ENCODE results near the gene SNCAIP. TPM values are rescaled to one million over a fixed set of nuclear protein-coding genes. Genes with fewer than 3 reads are reported as not detected.

The SNCAIP gene
- total and polyA plus RNA-seq, 7 experiments from 2014 or later = 0.17 TPM; not detected in 6

- Histone ChIP-seq H3K27me3 (ENCODE audit: control insufficient read depth in 2 of 2, insufficient read depth in 2 of 2, low read length in 2 of 2) (no peaks in the 10 kb centered on the region), H3K9me3 (ENCODE audit: control insufficient read depth in 2 of 3, low read length in 3 of 3) (no peaks in the 10 kb centered on the region), H3K27ac (ENCODE audit: low read depth, low read length) (no peak overlapping the region), H3K4me3 (ENCODE audit: low read length) (no peak overlapping the region), H3K4me1 (ENCODE audit: control insufficient read depth in 2 of 2, insufficient read depth in 2 of 2, low read length in 2 of 2) (no peaks in the 10 kb centered on the region), H3K36me3 (ENCODE audit: control insufficient read depth in 2 of 3, insufficient read depth in 3 of 3, low read length in 3 of 3) (no peaks in the 10 kb centered on the region)
- H3K4me3 Mint-ChIP-seq = no peak overlapping the region
- ChIA-PET POLR2A (no interaction called here), CTCF (no interaction called here)
- no peaks in the 10 kb centered on the region for H3K9me3 Mint-ChIP-seq
- peaks cover 0 to 22% (median 11%) of the 10 kb centered on the region in 5 donors for H3K27me3 Mint-ChIP-seq
- ATAC-seq (no peak), DNase-seq (no peak)
- H3K27ac Mint-ChIP-seq = no peak overlapping the region
- no peaks in the 10 kb centered on the region for H3K4me1 Mint-ChIP-seq
- intact Hi-C loops (cut with micrococcal nuclease) = no loop called here
- no peaks in the 10 kb centered on the region for H3K36me3 Mint-ChIP-seq
Measured at GRCh38 chr5:122419142-122419894, 107.3 kb downstream of the SNCAIP start.

- Mint-ChIP-seq H3K36me3 (no peaks in the 10 kb centered on the region), H3K4me1 (no peaks in the 10 kb centered on the region), H3K9me3 (peaks cover 0 to 1% (median 0%) of the 10 kb centered on the region in 11 donors), H3K27me3 (peaks cover 0 to 19% (median 11%) of the 10 kb centered on the region in 5 donors), H3K4me3 (no peak overlapping the region), H3K27ac (no peak overlapping the region)
- no peak for DNase-seq
- ATAC-seq = no peak
- no peaks in the 10 kb centered on the region for H3K27me3 ChIP-seq (ENCODE audit: control insufficient read depth in 2 of 2, insufficient read depth in 2 of 2, low read length in 2 of 2)
- H3K27ac ChIP-seq (ENCODE audit: low read depth, low read length) = no peak overlapping the region
- POLR2A ChIA-PET = no interaction called here
- H3K4me3 ChIP-seq (ENCODE audit: low read length) = no peak overlapping the region
- no peaks in the 10 kb centered on the region for H3K36me3 ChIP-seq (ENCODE audit: control insufficient read depth in 2 of 3, insufficient read depth in 3 of 3, low read length in 3 of 3)
- intact Hi-C loops (cut with micrococcal nuclease) = no loop called here
- H3K4me1 ChIP-seq (ENCODE audit: control insufficient read depth in 2 of 2, insufficient read depth in 2 of 2, low read length in 2 of 2) = no peaks in the 10 kb centered on the region
- H3K9me3 ChIP-seq (ENCODE audit: control insufficient read depth in 2 of 3, low read length in 3 of 3) = no peaks in the 10 kb centered on the region
- CTCF ChIA-PET = no interaction called here
Measured at GRCh38 chr5:122420091-122420490, 108.1 kb downstream of the SNCAIP start.

GRCh38 chr5:122420537-122421236, 108.7 kb downstream of the SNCAIP start:
- DNase-seq (no peak), ATAC-seq (no peak)
- peaks cover 0 to 18% (median 11%) of the 10 kb centered on the region in 5 donors for H3K27me3 Mint-ChIP-seq
- no peak overlapping the region for H3K4me3 ChIP-seq (ENCODE audit: low read length)
- no peak overlapping the region for H3K27ac ChIP-seq (ENCODE audit: low read depth, low read length)
- H3K36me3 Mint-ChIP-seq = no peaks in the 10 kb centered on the region
- ChIA-PET CTCF (no interaction called here), POLR2A (no interaction called here)
- no peaks in the 10 kb centered on the region for H3K4me1 ChIP-seq (ENCODE audit: control insufficient read depth in 2 of 2, insufficient read depth in 2 of 2, low read length in 2 of 2)
- H3K4me1 Mint-ChIP-seq = no peaks in the 10 kb centered on the region
- no peaks in the 10 kb centered on the region for H3K27me3 ChIP-seq (ENCODE audit: control insufficient read depth in 2 of 2, insufficient read depth in 2 of 2, low read length in 2 of 2)
- H3K36me3 ChIP-seq (ENCODE audit: control insufficient read depth in 2 of 3, insufficient read depth in 3 of 3, low read length in 3 of 3) = no peaks in the 10 kb centered on the region
- intact Hi-C loops (cut with micrococcal nuclease) = no loop called here
- no peaks in the 10 kb centered on the region for H3K9me3 ChIP-seq (ENCODE audit: control insufficient read depth in 2 of 3, low read length in 3 of 3)
- H3K27ac Mint-ChIP-seq = no peak overlapping the region
- peaks cover 0 to 1% (median 0%) of the 10 kb centered on the region in 11 donors for H3K9me3 Mint-ChIP-seq
- no peak overlapping the region for H3K4me3 Mint-ChIP-seq

- H3K9me3 ChIP-seq (ENCODE audit: control insufficient read depth in 2 of 3, low read length in 3 of 3) = no peaks in the 10 kb centered on the region
- H3K4me3 Mint-ChIP-seq = no peak overlapping the region
- intact Hi-C loops (cut with micrococcal nuclease) = no loop called here
- ChIA-PET CTCF (no interaction called here), POLR2A (no interaction called here)
- H3K36me3 ChIP-seq (ENCODE audit: control insufficient read depth in 2 of 3, insufficient read depth in 3 of 3, low read length in 3 of 3) = no peaks in the 10 kb centered on the region
- no peak overlapping the region for H3K4me3 ChIP-seq (ENCODE audit: low read length)
- H3K4me1 Mint-ChIP-seq = no peaks in the 10 kb centered on the region
- no peak overlapping the region for H3K27ac Mint-ChIP-seq
- H3K27ac ChIP-seq (ENCODE audit: low read depth, low read length) = no peak overlapping the region
- no peaks in the 10 kb centered on the region for H3K27me3 ChIP-seq (ENCODE audit: control insufficient read depth in 2 of 2, insufficient read depth in 2 of 2, low read length in 2 of 2)
- no peak for DNase-seq
- no peaks in the 10 kb centered on the region for H3K4me1 ChIP-seq (ENCODE audit: control insufficient read depth in 2 of 2, insufficient read depth in 2 of 2, low read length in 2 of 2)
- H3K9me3 Mint-ChIP-seq = peaks cover 0 to 1% (median 0%) of the 10 kb centered on the region in 11 donors
- no peak for ATAC-seq
- peaks cover 0 to 11% (median 5%) of the 10 kb centered on the region in 5 donors for H3K27me3 Mint-ChIP-seq
- no peaks in the 10 kb centered on the region for H3K36me3 Mint-ChIP-seq
Measured at GRCh38 chr5:122421374-122422079, 109.5 kb downstream of the SNCAIP start.

DNA sequence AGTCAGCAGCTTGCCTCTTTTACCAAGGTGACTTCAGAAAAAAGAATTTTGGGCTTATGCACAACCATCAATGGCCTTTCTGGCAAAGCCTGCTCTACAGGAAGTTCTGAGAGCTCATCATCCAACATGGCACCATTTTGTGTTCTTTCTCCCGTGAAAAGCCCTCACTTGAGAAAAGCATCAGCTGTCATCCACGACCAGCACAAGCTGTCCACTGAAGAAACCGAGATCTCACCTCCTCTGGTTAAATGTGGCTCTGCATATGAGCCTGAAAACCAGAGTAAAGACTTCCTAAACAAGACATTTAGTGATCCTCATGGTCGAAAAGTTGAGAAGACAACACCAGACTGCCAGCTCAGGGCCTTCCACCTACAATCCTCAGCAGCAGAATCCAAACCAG, 111.2 kb downstream of the SNCAIP start:
- ChIA-PET POLR2A (no interaction called here), CTCF (interaction anchor here (1.1 kb wide), 1 partner anchor 25 kb away, joined by 3 read pairs; no protein-coding TSS in a partner anchor)
- Mint-ChIP-seq H3K27me3 (peaks cover 0 to 10% (median 5%) of the 10 kb centered on the region in 5 donors), H3K4me3 (no peak overlapping the region), H3K27ac (no peak overlapping the region), H3K4me1 (no peaks in the 10 kb centered on the region), H3K9me3 (peaks cover 0 to 1% (median 0%) of the 10 kb centered on the region in 11 donors), H3K36me3 (no peaks in the 10 kb centered on the region)
- intact Hi-C loops (cut with micrococcal nuclease) = no loop called here
- no peaks in the 10 kb centered on the region for H3K27me3 ChIP-seq (ENCODE audit: control insufficient read depth in 2 of 2, insufficient read depth in 2 of 2, low read length in 2 of 2)
- no peaks in the 10 kb centered on the region for H3K36me3 ChIP-seq (ENCODE audit: control insufficient read depth in 2 of 3, insufficient read depth in 3 of 3, low read length in 3 of 3)
- no peak overlapping the region for H3K4me3 ChIP-seq (ENCODE audit: low read length)
- H3K4me1 ChIP-seq (ENCODE audit: control insufficient read depth in 2 of 2, insufficient read depth in 2 of 2, low read length in 2 of 2) = no peaks in the 10 kb centered on the region
- DNase-seq = no peak
- ATAC-seq = no peak
- no peaks in the 10 kb centered on the region for H3K9me3 ChIP-seq (ENCODE audit: control insufficient read depth in 2 of 3, low read length in 3 of 3)
- H3K27ac ChIP-seq (ENCODE audit: low read depth, low read length) = no peak overlapping the region

DNA sequence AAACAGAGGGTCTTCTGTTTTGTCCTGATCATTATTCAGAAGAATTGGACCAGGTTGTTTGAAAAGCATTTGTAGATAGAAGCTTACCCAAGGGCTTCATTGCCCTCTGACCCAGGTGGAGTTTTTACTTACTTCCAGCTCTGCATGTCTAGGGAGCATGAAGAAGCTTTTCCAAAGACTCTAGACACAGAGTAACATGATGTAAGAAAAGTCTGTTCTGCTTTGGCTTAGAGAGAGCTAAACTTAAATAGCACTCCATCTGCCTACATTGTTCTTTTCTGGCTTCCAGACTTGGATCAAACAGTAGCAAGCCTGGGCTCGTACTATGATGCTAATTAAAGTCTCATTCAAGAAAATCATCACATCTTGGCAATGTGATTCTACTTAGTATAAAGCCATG, 112.1 kb downstream of the SNCAIP start:
- H3K4me3 Mint-ChIP-seq = no peak overlapping the region
- ATAC-seq (no peak), DNase-seq (no peak)
- Histone ChIP-seq H3K4me1 (ENCODE audit: control insufficient read depth in 2 of 2, insufficient read depth in 2 of 2, low read length in 2 of 2) (no peaks in the 10 kb centered on the region), H3K9me3 (ENCODE audit: control insufficient read depth in 2 of 3, low read length in 3 of 3) (no peaks in the 10 kb centered on the region), H3K36me3 (ENCODE audit: control insufficient read depth in 2 of 3, insufficient read depth in 3 of 3, low read length in 3 of 3) (no peaks in the 10 kb centered on the region), H3K27me3 (ENCODE audit: control insufficient read depth in 2 of 2, insufficient read depth in 2 of 2, low read length in 2 of 2) (no peaks in the 10 kb centered on the region), H3K4me3 (ENCODE audit: low read length) (no peak overlapping the region), H3K27ac (ENCODE audit: low read depth, low read length) (no peak overlapping the region)
- H3K9me3 Mint-ChIP-seq = peaks cover 0 to 5% (median 0%) of the 10 kb centered on the region in 11 donors
- H3K36me3 Mint-ChIP-seq = no peaks in the 10 kb centered on the region
- intact Hi-C loops (cut with micrococcal nuclease) = no loop called here
- H3K4me1 Mint-ChIP-seq = no peaks in the 10 kb centered on the region
- CTCF ChIA-PET = interaction anchor here (1.1 kb wide), 1 partner anchor 24 kb away, joined by 3 read pairs; no protein-coding TSS in a partner anchor
- H3K27me3 Mint-ChIP-seq = peaks cover 0 to 2% (median 0%) of the 10 kb centered on the region in 5 donors
- no peak overlapping the region for H3K27ac Mint-ChIP-seq
- POLR2A ChIA-PET = no interaction called here

Measured in naive thymus-derived CD4-positive, alpha-beta T cell (primary cell).